ENCODE results near the gene CPNE6. TPM values are rescaled to one million over a fixed set of nuclear protein-coding genes. Genes with fewer than 3 reads are reported as not detected.

The CPNE6 gene
- total and polyA plus RNA-seq, 2 of the 13 experiments (the other 11 are each of a cell fraction or from before 2014, with no cell fraction given), result not detected

GRCh38 chr14:24113379-24113800 lies 42.0 kb downstream of the CPNE6 start (continued):
- TF ChIP-seq AKNA (CRISPR knock-in tag; IDR thresholded peaks at IDR 0.05; ENCODE audit: borderline replicate concordance) (0 out of 2 replicates have a peak, but pooled peaks have one; percentile 83), NRL (CRISPR knock-in tag; IDR thresholded peaks at IDR 0.05; ENCODE audit: borderline replicate concordance) (no peak), PHF5A (CRISPR knock-in tag; IDR thresholded peaks at IDR 0.05; ENCODE audit: low read depth, unreplicated experiment) (no peak), RERE (CRISPR knock-in tag; IDR thresholded peaks at IDR 0.05; ENCODE audit: low read depth) (no peak), ZSCAN12 (CRISPR knock-in tag; IDR thresholded peaks at IDR 0.05) (0 out of 2 replicates have a peak, but pooled peaks have one; percentile 6), CHD4 (IDR thresholded peaks at IDR 0.05; ENCODE audit: borderline replicate concordance, low read length) (peak; percentile 92; the same call in 1 of the 2 replicates), ZBTB7B (CRISPR knock-in tag; IDR thresholded peaks at IDR 0.05) (no peak), IKZF1 (IDR thresholded peaks at IDR 0.05) (no peak), PRMT3 (CRISPR knock-in tag; IDR thresholded peaks at IDR 0.05; ENCODE audit: borderline replicate concordance, low read depth) (no peak), SNAI1 (CRISPR knock-in tag; IDR thresholded peaks at IDR 0.05; ENCODE audit: borderline replicate concordance) (0 out of 2 replicates have a peak, but pooled peaks have one; percentile 1), ZNF841 (CRISPR knock-in tag; IDR thresholded peaks at IDR 0.05; ENCODE audit: borderline replicate concordance) (no peak), HMGA1 (CRISPR knock-in tag; conservative IDR thresholded peaks at IDR 0.05) (0 out of 2 replicates have a peak, but pooled peaks have one; percentile 88), ZKSCAN5 (CRISPR knock-in tag; IDR thresholded peaks at IDR 0.05) (0 out of 2 replicates have a peak, but pooled peaks have one; percentile 17)
- TF ChIP-seq, protein P1, sequence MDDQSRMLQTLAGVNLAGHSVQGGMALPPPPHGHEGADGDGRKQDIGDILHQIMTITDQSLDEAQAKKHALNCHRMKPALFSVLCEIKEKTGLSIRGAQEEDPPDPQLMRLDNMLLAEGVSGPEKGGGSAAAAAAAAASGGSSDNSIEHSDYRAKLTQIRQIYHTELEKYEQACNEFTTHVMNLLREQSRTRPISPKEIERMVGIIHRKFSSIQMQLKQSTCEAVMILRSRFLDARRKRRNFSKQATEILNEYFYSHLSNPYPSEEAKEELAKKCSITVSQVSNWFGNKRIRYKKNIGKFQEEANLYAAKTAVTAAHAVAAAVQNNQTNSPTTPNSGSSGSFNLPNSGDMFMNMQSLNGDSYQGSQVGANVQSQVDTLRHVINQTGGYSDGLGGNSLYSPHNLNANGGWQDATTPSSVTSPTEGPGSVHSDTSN (CRISPR knock-in tag; IDR thresholded peaks at IDR 0.05; ENCODE audit: borderline replicate concordance), result peak; percentile 94; the same call in 1 of the 2 replicates
- TF ChIP-seq, protein P2, sequence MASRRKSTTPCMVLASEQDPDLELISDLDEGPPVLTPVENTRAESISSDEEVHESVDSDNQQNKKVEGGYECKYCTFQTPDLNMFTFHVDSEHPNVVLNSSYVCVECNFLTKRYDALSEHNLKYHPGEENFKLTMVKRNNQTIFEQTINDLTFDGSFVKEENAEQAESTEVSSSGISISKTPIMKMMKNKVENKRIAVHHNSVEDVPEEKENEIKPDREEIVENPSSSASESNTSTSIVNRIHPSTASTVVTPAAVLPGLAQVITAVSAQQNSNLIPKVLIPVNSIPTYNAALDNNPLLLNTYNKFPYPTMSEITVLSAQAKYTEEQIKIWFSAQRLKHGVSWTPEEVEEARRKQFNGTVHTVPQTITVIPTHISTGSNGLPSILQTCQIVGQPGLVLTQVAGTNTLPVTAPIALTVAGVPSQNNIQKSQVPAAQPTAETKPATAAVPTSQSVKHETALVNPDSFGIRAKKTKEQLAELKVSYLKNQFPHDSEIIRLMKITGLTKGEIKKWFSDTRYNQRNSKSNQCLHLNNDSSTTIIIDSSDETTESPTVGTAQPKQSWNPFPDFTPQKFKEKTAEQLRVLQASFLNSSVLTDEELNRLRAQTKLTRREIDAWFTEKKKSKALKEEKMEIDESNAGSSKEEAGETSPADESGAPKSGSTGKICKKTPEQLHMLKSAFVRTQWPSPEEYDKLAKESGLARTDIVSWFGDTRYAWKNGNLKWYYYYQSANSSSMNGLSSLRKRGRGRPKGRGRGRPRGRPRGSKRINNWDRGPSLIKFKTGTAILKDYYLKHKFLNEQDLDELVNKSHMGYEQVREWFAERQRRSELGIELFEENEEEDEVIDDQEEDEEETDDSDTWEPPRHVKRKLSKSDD (CRISPR knock-in tag; IDR thresholded peaks at IDR 0.05; ENCODE audit: low read depth), result no peak

Data from HepG2 (cell line).